HG03103 (cell line): ENCODE data around the gene TNPO2.
"Not testable (repeated sequence)": the region's sequence is repeated elsewhere in the genome, so short reads cannot be mapped to it uniquely, and the experiment has no call there.

Experiments used
- ATAC-seq: cut with Tn5 transposase; IDR thresholded peaks from one replicate; pipeline ENCODE4 v1.9.1; 2021; ENCODE audit warnings: low read depth; ENCODE audit not compliant: unreplicated experiment

The TNPO2 gene

DNA sequence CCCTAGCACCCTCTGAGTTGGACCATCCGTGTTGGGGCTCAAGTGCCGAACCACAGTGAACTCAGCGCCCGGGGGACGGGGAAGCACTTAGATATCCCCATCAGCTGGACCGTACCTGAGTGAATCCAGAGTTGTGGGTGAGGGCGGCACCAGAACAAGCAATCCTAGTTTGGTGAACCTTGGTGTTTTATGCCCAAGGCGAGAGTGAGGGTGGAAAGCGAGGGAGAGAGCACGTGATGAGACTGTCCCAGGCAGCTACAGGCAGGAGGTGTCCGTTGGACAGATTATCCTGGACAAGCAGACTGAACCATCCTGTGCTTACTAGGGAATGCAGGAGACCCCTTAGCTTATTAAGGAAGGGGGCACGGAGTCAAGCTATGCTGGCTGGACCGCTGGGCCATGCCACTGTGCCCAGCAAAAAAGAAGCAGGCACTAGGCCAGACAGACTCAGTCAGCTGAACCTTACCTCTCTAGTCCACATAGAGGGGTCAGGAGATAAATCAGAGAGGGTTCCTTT, 14.2 kb upstream of the TNPO2 start:
- no peak for ATAC-seq

DNA sequence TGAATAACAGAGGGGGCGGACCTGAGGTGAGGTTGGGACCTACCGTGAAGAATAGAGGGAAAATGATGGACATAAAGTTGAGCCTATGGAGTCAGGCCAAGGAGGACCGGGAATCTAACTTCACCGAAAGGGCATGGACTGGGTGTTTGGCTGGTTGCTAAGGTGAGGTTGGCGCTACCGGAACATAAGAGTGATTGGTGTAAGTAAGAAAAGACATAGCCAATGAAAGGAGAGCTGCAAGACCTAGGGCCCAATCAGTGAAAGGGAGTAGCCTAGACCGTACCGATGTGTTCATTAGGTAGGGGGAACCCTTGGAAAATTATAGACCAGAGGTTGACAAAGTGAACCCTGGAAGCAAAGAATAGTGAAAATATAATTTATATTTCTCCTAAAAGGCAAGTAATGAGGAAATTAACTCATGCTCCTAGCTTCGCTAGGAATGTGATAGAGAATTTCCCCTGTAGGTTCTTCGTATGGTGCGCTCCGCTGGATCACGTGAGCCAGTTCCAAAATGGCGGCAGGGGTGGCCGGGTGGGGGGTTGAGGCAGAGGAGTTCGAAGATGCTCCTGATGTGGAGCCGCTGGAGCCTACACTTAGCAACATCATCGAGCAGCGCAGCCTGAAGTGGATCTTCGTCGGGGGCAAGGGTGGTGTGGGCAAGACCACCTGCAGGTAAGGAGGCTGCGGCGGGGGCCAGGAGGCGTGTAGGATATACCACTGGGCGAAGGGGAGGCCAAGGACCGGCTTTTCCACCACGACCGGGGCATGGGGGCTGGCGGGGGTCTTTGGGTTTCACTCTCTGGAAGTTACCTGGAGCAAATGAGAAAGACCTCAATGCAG, 13.5 kb upstream of the TNPO2 start, which contains the start of gene GET3:
GET3 (plus strand) TSS at position 503 of the 840 bp plus-strand sequence; CDS start at position 512, 9 bp downstream.
- ATAC-seq: peak; percentile 79

DNA sequence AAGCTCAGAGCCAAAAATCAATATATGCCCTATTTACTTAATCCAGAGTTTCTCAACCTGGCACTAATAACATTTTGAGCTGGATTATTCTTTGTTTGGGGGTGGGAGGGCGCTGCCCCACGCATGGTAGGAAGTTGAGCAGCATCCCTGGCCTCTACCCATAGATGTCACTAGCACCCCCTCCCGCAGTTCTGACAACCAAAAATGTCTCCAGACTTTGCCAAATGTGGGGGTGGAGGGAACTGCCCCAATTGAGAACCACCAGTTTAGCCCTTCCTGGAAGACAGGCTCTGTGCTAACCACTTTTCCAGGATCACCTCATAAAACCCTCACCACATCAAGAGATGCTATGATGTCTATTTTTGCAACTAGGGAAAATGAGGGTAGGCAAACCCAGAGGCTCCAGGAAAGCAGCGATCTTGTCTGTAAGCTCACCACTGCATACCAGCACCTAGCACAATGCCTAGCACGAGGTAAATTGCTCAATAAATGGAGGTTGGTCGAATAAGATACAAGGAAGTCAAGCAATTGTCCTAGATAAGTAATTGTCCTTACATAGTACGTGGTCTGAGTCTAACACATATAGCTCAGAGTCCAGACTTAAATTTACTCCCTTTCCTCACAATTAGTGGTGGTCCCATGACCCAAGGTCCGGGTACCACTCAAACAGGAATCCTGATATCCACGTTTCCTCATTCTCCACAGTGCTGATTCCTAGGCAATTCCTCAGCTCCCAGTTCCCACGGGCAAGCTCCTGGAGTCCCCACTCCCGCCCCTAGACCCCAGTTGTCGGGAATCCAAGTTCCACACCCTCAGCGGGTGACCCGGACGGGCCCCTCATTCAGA, 9.9 kb upstream of the TNPO2 start:
- ATAC-seq: no peak

DNA sequence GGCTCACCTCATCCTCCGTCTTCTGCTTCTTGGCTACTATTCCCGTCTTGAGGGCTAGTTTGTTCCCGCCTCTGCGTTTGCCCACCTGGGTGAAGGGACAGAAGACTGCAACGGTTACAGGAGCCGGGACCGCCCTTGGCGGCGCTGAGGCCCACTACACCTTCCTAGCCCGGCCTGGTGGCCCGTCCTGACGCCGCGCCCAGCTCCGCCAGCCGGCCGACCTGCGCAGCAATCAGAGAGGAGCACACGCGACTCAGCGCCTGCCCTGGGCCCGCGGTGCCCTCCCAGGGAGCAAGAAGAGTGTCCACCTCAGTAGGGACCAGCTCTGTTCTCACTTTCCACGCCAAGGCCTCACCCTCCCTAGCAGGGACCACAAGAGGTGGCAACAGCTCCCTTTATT, 7.6 kb upstream of the TNPO2 start:
- no peak for ATAC-seq

DNA sequence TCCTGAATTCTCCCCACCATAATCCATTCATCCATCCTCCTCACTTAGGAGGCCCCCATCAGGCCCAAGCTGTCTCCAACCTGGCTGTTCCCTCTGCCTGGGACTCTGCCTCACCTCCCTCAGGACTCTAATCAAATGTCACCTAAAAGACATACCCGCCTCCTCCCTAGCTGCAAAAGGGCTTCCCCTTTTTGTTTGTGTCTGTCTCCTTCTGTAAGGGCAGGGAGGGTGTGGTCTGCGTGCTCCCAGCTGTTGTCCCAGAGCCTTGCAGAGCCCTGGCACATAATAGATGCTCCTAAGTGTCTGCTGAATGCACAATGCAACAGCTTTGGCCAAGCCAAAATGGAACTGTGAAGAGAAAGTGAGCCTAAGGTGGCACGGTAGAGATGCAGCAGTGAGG, 6.3 kb upstream of the TNPO2 start:
- no peak for ATAC-seq

DNA sequence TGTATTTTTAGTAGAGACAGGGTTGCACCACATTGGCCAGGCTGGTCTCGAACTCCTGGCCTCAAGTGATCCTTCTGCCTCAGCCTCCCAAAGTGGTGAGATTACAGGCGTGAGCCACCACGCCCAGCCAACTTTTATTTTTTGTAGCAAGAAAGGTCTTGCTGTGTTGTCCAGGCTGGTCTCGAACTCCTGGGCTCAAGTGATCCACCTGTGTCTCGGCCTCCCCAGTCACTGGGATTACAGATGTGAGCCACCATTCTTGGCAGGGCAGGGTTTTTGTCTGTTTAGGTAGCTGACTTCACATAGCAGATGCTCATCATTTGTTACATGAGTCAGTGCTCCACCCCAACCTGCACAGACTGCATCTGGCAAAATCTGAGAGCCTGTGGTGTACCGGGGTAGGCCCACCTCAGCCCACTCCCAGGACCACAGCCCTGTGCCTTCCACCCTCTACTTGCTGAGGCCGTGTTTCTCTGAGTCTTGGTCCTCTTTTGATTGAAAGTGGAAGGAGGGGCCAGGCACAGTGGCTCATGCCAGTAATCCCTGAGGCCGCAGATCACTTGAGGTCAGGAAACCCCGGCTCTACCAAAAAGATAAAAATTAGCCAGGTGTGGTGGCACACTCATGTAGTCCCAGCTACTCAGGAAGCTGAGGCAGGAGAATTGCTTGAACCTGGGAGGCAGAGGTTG, 4.2 kb upstream of the TNPO2 start:
- no peak for ATAC-seq

DNA sequence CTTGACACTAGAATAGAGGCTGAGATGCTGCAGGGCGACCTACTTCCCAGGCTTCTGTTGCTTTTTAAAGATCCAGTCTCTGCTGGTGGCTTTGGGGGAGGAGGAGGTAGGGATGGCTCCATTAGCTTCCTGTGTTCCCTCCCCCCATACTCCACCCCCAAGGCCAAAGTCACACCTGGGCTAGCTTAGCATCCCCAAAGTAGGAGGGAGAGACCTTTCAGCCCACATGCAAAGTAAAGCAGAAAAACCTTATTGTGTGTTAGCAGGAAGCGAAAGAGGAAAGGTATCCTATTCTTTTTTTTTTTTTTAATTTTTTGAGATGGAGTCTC, 3.2 kb upstream of the TNPO2 start:
- no peak for ATAC-seq

DNA sequence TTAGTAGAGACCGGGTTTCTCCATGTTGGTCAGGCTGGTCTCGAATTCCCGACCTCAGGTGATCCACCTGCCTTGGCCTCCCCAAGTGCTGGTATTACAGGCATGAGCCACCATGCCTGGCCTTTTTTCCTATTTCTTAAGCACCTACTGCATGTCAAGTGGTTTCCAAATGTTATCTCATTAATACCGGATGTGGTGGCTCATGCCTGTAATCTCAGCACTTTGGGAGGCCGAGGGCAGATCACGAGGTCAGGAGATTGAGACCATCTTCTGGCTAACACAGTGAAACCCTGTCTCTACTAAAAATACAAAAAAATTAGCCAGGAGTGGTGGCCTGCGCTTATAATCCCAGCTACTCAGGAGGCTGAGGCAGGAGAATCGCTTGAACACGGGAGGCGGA, 1.9 kb upstream of the TNPO2 start:
- not testable (repeated sequence) for ATAC-seq

DNA sequence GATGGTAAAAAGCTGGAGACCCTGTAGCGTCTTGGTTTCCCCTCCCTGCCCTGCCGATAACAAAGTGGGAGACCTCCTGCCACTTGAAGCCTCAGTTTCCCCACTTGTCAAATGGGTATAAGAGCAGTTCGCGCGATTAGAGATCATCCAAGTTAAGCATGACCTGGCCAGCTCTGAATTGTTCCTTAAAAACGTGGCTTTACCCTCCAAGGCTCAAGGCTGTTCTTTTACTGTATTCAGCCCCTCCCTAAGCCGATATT, 421 bp downstream of the TNPO2 start:
- ATAC-seq: no peak

DNA sequence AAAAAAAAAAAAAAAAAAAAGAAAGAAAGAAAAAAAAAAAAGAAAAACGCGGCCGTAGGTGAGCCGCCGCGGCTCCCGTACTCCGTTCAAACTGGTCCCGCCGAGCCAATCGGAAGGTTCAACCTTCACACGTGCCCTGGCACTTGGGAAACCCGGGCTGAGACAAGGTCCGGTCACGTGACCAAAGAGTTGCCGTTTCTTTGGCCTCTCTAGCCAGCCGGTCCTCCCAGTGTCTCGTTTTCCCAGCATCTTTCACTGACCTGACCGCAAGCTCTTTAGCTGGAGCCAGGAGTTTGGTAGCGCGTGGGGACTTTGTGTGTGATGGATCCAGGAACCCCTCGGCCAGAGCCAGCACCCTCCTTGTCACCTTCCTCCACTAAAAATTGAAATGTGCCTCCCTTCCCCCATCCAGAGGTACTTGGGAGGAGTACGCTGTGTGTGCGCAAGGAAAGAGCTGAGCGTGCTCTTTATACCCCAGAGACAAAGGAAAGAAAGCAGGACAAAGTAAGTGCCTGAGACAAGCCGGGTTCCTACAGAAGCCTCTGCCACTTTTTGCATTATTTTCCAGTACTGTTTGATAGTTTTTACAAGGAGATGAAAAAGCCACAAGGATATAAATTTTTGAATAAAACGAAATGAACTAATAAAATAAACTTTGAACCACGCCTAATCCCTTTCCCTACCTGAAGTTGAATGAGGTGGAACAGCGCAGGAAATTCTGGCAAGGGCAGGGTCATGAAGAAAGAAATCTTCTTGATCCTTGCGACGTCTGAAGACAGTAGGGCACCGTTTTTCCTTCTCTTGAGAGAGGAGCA, 959 bp downstream of the TNPO2 start:
- peak; percentile 68 for ATAC-seq

DNA sequence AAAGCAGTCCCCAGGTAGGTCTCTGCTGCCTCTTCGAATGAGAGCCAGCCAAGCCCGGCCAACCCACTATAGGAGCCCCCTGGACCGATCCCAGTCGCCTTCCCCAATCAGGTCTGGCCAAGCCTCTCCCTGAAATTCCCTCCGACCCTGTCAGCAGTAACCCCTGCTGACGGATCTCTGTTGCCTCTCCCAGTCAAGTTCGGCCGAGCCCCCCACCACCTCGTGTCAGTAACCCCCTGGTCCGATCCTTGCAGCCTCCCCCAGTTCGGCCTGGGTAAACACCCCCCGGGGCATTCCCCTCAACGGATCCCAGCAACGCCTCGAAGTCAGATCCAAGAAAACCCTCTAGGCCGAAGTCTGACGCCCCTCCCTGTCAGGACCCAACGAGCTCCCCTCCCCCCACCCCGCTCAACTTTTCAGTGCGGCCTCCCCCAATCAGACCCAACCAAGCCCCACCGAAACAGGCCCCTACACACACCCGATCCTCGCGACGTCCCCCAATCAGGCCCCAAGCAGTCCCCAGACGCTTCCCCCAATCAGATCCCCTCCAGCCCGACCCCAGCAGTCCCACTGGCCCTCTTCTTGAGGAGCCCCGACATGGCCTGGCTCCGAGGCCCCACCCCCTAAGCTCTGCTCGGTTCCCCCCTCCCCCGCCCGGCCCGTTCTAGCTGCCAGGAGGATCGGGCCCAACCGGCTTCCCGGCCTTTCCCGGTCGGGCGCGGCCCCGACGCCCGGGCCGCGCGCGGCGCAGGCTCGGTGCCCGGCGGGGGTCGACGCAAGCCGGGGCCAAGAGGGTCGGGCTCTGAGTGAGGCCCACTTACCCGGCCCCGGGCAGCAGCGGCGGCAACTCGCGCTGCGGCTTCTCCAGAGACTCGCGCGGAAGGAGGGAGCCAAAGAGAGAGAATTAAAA, 1.8 kb downstream of the TNPO2 start:
- peak; percentile 25 for ATAC-seq

DNA sequence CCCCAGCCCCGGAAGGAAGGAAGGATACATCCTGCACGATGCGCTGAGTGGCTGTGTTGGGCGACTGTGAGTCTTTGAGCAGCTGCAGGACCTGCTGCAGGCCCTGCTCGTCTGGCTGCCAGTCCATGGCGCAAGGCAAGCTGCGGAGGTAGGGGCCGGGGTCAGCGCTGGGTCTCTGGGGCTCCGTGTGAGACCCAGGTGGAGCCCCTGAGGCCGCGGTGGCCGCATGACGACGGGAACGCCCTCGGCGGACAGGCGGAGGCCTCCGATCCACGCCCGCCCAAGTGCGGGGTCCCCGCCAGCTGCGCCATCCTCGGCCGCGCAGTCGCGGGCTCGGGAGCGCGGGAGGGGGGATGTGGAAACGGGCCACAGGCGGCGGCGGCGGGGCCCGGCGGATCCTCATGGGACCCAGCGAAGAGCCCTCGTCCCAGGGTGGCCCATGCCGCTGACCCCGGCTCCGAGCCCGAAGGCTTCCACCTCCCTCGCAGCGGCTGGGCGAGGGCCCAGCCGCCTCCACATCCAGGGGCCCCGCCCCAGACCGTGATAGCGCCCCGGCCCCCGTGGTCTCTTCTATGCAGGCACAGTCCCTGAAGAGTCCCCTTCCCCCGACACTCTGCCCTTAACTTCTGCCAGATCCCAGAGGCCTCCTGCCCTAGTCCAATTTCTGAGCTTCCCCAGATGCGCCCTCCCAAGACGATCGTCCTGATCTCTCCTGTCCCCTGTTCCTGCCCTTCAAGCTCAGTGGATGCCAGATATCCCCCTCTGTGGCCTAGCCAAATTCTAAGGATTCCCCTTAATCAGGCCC, 2.7 kb downstream of the TNPO2 start:
- no peak for ATAC-seq

DNA sequence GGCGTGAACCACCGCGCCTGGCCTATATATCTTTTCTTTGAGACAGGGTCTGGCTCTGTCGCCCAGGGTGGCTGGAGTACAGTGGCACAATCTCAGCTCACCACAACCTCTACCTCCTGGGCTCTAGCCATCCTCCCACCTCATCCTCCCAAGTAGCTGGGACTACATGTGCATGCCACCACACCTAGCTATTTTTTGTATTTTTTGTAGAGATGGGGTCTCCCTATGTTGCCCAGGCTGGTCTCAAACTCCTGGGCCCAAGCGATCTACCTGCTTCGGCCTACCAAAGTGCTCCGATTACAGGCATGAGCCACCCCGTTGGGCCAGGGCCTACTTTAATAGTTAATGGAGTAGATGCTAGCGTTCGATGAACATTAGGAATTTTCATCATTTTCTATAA, 3.4 kb downstream of the TNPO2 start:
- no peak for ATAC-seq

DNA sequence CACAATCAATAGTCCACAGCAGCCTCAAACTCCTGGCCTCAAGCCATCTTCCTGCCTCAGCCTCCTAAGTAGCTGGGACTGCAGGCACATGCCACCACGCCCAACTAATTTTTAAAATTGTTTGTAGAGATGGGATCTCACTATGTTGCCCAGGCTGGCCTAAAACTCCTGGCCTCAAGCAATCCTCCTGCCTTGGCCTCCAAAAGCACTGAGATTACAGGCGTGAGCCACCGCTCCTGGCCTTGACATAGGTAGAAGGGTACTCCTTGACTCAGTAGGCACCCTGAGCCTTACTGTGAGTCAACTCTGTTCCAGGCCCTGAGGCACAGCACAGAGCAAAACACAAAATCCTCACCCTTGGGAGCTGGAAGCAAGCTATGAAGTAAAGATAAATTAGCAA, 7.8 kb downstream of the TNPO2 start:
- ATAC-seq: no peak

DNA sequence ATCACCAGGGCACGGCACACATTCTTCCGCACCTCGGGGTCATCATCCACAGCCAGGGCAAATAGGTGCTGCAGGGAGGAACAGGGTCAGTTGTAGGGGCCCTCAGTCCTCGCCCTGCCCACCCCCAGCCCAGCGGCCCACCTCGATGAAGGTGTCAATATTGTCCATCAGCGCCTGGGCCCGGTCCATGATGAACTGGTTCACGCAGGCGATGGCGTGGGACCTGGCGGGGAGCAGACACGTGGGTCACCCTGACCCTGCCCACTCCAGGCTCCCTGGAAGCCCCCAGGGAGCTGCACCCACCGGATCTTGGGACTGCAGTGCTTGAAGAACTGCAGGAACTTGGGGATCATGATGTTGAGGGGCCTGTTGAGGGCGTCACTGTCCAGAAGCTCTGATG, 8.6 kb downstream of the TNPO2 start:
- ATAC-seq: no peak

DNA sequence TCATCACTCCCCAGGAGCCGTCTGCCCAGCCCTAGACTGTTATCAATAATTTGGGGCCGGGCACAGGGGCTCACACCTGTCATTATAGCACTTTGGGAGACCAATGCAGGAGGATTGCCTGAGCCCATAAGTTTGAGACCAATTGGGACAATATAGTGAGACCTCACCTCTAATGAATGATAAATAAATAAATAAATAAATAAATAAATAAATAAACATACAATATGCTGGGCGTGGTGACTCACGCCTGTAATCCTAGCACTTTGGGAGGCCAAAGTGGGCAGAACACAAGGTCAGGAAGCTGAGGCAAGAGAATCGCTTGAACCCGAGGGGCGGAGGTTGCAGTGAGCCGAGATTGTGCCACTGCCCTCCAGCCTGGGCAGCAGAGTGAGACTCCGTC, 10.4 kb downstream of the TNPO2 start:
- ATAC-seq: not testable (repeated sequence)

DNA sequence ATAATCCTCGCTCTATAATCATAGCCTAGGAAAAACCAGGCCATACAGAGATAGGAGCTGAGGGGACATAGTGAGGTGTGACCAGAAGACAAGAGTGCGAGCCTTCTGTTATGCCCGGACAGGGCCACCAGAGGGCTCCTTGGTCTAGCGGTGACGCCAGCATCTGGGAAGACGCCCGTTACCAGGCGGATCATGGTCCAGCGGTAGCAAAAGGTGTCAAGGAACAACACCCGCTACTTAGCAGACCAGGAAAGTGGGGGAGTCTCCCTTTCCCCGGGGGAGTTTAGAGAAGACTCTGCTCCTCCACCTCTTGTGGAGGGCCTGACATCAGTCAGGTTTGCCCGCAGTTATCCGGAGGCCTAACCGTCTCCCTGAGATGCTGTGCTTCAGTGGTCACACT, 11.7 kb downstream of the TNPO2 start:
- not testable (repeated sequence) for ATAC-seq

DNA sequence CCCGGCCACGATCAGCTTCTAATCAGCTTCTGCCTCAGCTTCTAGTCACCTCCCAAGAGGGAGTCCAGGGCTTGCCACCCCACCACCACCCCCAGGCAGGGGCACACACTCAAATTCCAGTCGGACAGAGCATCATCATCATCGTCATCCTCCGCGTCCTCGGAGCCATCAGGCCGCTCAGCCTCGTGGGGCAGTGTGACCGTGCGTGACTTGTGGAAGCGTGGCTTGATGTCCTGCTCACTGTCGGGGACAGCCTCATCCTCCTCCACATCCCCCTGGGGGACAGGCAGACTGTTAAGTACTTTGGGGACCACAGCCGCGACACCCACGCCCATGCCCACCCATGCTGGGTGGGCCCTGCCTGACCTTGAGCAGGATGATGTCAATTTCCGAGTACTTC, 12.5 kb downstream of the TNPO2 start:
- no peak for ATAC-seq

DNA sequence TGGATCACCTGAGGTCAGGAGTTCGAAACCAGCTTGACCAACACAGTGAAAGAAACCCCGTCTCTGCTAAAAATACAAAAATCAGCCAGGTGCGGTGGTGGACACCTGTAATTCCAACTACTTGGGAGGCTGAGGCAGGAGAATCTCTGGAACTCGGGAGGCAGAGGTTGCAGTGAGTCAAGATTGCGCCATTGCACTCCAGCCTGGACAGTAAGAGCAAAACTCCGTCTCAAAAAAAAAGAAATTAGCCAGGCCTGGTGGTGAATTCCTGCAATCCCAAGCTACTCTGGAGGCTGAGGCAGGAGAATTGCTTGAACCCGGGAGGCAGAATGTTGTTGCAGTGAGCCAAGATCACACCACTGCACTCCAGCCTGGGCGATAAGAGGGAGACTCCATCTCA, 15.1 kb downstream of the TNPO2 start:
- ATAC-seq: no peak
